SHP77 (cell line): Measurements from ENCODE around the gene KIF26B.
"Not testable (repeated sequence)": the region's sequence is repeated elsewhere in the genome, so short reads cannot be mapped to it uniquely, and the experiment has no call there.

Experiments
- DNase-seq, 2 experiments: peaks; one replicate each; lab custom pipeline; 2025; lab: John Stamatoyannopoulos, UW

KIF26B gene

DNA sequence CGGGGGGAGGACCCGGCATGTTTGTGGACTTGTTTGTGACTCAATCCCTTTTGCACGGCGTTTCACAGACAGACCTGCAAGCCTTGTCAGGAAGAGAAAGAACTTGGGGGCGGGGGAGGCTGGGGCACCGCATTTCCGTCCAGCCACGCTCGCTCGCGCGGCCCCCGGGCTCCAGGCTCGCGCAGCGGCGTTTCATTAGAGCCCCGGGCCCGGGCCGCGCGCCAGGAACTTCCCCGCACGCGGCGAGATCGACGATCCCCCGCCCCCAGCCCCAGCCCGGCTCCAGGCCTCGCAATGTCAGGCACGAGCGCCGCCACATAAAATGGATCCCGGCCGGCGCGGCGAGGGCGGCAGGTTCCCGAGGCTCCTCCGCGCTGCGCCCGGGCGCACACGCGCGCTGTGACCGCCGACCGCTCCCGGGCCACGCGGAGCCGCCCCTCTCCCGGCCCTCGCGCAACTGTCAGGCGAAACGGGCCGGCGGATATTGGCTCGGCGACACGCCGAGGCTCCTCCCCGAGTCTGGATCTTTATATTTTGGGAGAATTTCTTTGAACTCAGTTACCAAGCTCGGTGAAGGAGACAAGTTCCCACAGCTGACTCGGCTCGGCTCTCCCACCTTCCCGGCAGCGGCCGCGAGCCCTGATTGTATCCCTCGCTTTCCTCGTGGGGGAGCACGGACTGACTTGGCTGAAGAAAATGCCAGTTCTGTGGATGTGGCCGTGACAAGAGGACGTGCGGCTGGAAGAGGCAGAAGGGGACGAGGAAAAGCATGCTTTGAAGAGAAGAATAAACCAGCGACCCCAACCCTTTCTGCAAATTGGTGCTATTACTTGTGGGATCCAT lies at the start of gene KIF26B:
KIF26B (plus strand) TSS at position 557 of the 843 bp plus-strand sequence. CDS start 440 bp downstream, outside the sequence.
- DNase-seq: peak; percentile 52 to 58

GRCh38 chr1:245105042-245105441 lies 49.7 kb upstream of the KIF26B start:
- no peak for DNase-seq

- no peak for DNase-seq
These were observed 48.9 kb upstream of the KIF26B start for GRCh38 chr1:245105815-245106410.

DNA sequence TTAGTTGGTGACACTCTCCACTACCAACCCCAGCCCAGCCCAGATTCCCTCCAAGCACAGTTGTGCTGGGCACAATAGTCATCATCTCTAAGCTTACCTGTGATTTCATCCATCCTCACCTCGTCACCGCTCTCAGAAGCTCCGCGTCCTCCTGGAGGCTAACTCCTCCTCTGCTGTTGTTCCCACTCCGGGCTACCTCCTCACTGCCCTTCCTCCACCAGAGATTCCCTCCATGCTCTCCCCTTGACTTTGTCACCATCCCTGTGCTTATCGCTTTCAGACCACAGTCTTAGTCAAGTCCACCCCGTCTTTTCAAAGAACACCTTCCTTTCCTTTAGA lies 47.0 kb upstream of the KIF26B start:
- no peak for DNase-seq

GRCh38 chr1:245108246-245108645 lies 46.5 kb upstream of the KIF26B start:
- no peak for DNase-seq

DNA sequence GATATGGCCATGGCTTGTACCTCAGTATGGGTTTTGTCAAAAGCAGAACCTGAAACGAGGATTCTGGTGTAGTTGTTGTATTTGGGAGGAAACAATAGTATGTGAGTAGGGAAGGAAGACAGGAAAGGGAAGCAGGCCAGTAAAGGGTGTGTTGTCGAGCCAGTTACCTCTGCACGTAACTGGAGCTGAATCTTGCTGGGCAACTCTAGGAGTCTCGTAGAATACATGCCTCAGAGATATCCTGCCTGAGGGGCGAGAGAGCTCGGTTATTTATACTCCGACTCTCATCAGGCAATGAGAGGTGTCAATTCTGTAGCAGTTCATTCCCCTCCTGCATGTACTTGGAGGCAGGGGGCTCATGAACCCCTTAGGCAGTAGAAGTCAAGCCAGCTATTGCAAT lies 45.9 kb upstream of the KIF26B start:
- DNase-seq: no peak

DNA sequence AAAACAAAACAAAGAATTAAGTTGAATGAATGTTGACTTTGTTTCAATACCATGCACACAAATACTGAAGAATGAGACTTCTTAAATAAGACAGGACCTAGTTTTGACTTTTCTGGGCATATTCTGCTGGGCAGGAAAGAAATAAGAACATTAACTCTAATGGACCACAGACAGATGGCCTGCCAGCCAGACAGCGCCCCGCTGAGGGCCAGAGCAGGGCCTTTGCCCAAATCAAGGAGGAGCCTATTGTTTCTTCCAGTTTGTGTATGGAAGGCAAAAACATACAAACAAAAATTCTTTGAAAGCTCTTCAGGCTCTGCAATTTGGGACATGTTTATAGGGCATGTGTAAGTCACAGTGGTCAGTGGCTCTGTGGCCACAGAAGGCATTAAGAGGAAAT lies 44.4 kb upstream of the KIF26B start:
- no peak for DNase-seq

DNA sequence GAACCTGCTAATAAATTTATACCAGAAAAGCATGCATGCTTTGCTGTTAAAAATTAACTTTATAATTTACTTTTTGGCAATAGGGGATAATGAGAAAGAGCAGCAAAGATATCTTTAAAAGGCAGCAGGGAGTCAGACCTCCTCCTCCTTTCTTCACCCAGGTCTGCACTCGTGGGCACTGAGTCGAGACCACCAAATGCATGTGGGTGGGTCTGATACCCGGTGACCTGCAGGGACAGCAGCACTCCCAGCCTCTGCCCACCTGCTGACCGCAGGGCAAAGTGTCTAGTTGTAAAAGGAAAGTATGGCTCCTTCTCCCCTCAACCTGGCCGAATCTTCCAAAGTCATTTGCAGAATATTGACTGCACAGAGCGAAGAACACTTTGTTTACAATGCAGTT lies 43.7 kb upstream of the KIF26B start:
- DNase-seq: no peak

- no peak for DNase-seq
These were observed 41.1 kb upstream of the KIF26B start for GRCh38 chr1:245113649-245114048.

- no peak for DNase-seq
These were observed 38.7 kb upstream of the KIF26B start for GRCh38 chr1:245116131-245116530.

DNA sequence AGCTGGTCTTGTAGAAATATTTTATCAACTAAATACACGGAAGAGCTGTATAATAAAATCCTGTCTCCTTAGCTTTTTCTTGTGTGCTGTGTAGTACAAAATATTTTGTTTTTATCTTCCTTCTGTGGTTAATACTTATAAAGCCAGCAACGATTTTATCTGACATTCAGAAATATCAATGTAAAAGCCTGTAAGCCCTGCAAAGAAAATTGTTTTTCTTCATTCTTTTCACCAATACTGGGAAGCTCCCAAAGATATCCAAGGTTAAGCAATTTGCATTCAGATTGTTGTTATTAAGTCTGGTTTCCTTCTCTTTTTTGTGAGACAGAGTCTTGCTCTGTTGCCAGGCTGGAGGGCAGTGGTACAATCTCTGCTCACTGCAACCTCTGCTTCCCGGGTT lies 38.0 kb upstream of the KIF26B start:
- DNase-seq: no peak

GRCh38 chr1:245118066-245118465 lies 36.7 kb upstream of the KIF26B start:
- no peak for DNase-seq

GRCh38 chr1:245118806-245119205 lies 36.0 kb upstream of the KIF26B start:
- DNase-seq: no peak

- no peak for DNase-seq
These were observed 33.3 kb upstream of the KIF26B start for GRCh38 chr1:245121523-245121922.

DNA sequence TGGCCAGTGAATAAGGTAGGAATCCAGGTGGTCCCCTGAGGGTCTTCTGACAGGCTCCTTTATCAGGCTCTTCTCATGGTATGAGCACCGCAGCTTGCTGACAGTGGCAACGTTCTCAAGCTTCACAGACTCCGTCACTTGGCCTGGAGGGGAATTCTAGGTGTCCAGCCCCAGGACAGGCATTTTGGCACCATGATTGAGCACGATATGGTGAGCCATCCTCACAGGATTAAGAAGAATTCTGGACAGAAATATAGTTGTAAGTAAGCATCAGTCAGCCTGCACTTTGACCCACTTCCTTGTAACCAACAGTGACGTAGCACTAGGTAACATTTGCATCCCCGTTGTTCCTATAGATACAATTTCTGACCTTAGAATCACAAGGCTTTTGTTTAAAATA lies 30.5 kb upstream of the KIF26B start:
- no peak for DNase-seq

- DNase-seq: no peak
These were observed 30.1 kb upstream of the KIF26B start for GRCh38 chr1:245124644-245125043.

GRCh38 chr1:245126530-245126929 lies 28.3 kb upstream of the KIF26B start:
- no peak for DNase-seq

DNA sequence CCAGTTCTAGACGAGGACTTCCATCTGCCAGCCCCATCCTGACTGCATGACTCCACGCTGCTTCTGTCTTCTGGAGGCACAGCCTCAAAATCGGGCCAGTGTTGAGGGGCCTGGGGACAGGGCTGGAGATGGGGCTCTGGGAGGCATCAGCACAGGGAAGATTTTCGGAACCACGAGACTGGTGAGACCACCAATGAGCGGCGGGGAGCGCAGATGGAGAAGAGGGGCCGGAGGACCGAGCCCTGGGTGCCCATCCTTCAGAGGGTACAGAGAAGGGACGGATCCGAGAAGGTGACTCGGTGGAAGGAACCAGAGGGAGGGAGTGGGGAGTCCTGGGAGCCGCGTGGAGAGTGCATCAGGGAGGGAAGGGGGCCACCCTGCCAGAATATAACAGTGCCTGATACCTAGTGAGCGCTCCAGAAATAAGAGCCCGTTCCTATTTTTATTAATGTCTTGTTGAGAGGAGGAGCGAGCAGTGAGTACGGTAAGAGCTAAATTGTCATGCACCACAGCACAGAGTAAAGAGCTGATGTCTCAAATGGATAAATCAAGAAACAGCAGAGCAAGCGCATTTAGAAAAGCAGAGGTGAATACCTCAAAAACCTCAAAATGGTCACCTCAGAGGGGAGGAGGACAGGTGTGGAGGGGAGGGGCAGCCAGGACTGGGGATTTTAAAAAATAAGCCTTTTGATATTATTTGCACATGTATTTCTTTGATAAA lies 26.2 kb upstream of the KIF26B start:
- DNase-seq: no peak

DNA sequence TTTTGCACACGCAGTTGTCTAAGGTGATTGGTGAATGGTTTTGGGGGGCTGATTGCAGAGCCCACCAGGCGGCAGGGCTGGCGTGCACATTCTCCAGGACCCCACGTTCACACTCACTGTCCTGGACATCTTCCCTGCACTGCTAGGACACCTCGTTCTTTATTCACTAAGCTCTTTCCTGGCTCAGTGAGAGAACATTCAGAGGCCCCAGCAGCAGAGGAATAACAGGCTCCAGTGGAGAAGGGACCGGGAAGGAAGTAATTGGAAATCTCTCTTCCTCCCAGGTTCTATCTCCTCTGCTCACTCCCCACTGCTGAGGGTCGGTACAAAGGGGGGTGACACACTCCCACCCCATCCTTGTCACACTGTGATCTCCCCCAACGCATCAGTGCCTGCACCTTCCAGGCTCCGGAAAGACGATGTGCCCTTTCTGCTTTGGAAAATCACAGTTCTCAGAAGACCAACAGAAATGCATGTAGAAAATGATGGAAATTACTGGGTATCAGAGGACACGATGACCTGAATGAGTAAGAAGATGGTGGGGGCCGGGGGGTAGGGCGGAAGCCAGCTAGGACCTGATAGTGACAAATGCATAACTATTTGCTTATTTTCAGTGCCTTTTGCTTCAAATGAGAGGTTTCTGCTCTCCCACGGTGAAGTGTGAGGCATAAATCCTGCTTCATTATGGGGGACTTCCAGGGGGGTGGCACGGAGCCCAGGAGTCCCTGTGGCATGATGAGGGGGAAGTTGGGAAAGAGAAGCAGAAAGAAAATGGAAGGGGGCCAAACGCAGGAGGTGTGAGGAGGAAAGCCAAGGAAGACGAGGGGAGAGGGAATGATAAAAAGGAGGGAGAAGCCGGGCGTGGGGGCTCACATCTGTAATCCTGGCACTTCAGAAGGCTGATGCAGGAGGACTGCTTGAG lies 25.2 kb upstream of the KIF26B start:
- DNase-seq: no peak

DNA sequence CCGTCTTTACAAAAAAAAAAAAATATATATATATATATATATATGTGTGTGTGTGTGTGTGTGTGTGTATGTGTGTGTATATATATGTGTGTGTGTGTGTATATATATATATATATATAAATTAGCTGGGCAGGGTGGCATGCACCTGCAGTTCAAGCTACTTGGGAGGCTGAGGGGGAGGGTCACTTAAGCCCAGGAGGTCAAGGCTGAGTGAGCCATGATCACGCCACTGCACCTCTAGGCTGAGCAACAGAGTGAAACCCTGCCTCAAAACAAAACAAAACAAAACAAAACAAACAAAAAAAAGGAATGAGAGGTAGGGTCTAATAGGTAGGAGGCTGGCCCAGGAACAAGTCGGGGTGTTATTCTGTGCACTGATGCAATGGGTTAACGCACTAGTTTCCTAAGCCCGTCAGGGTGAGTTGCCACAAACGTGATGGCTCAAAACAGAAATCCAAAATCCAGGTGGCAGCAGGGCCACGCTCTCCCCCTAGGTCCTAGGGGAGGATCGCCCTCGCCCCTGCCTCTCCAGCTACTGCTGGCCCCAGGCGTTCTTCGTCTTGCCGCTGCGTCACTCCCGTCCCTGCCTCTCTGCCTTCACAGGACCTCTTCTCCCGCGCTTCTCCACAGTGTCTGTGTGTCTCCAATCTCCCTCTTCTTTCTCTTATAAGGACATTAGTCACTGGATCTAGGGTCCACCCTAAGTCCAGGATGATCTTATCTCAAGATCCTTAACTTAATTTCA lies 24.3 kb upstream of the KIF26B start:
- DNase-seq: not testable (repeated sequence)

DNA sequence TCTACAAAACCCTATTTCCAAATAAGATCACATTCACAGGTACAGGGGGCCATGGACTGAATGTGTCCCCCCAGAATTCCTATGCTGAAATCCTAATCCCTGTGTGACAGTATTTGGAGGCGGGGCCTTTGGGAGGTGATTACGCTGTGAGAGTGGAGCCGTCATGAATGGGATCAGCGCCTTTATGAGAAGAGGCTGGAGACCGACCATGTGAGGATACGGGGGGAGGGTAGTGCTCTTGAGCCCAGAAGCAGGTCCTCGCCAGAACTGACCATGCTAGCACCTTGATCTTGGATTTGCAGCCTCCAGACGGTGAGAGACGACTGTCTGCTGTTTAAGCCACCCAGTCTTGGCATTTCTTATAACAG lies 23.8 kb upstream of the KIF26B start:
- no peak for DNase-seq
